SHP77 (cell line): ENCODE data around the gene UBA3.

Experiments used
- DNase-seq, 2 experiments: peaks; one replicate each; lab custom pipeline; 2025; lab: John Stamatoyannopoulos, UW

The UBA3 gene

GRCh38 chr3:69099576-69099975, 19.4 kb upstream of the UBA3 start:
- DNase-seq = no peak

DNA sequence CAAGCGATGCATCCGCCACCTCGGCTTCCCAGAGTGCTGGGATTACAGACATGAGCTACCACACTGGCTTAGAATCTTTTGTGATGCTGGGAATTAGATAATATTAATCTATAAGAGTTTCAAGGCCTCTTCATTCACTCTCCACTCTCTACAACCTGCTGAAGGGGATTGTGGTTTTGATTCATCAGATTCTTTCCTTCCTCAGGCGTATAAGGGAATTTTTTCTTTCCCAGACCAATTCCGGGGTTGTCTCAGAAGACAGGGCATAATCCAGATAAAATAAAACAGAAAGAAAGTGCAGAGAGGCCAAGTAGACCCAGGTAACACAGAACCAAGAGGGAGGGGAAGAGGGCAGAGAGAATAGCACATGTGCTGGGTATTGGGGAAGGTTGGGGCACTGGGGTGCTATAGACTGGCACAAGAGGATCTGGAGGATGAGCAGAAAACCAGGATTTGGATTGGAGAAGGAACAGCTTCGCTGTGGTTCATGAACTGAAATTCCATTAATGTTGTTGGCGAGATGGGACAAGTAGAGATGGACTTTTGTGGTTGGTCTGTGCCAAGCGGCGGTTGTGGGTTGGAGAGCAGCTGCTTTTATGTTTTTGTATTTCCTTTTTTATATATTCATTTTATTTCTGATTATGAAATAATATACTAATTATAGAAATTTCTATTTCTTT, 17.4 kb upstream of the UBA3 start:
- no peak for DNase-seq

GRCh38 chr3:69096299-69096698, 16.1 kb upstream of the UBA3 start:
- DNase-seq = no peak

GRCh38 chr3:69095636-69096035, 15.5 kb upstream of the UBA3 start:
- no peak for DNase-seq

GRCh38 chr3:69094467-69095205, 14.5 kb upstream of the UBA3 start:
- DNase-seq = no peak

DNA sequence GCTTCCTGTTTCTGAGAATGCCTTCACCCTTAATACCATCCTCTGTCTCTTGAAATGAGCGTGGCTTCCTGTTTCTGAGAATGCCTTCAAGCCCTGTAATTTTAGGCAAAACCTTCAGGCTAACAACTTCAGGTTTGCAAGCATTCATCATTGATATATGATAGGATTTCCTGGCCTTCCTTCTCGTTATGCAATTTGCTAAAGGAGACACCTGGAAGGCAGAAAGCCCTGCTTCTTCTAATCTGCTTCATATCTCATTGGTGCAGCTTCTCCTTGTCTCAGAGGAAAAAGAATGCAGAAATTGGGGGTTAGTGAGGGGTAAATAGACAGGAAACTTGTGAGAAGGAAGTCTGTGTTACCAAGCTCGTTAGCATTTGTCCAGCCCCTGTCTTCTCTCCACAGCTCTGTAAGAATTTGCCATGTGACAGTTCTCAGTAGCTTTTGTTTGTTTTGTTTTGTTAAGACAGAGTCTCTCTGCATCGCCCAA, 11.9 kb upstream of the UBA3 start:
- DNase-seq = no peak

- DNase-seq = no peak
These were observed 11.3 kb upstream of the UBA3 start for GRCh38 chr3:69091389-69092029.

GRCh38 chr3:69090021-69090420, 9.9 kb upstream of the UBA3 start:
- no peak for DNase-seq

GRCh38 chr3:69088063-69088462, 7.9 kb upstream of the UBA3 start:
- no peak for DNase-seq

GRCh38 chr3:69087030-69087791, 7.0 kb upstream of the UBA3 start:
- no peak for DNase-seq

GRCh38 chr3:69085833-69086722, 5.9 kb upstream of the UBA3 start:
- DNase-seq = peak; percentile 42 to 74

- peak in 1 of 2 experiments; percentile 5 for DNase-seq
These were observed 5.1 kb upstream of the UBA3 start for GRCh38 chr3:69085168-69085832.

GRCh38 chr3:69084326-69085167, 4.4 kb upstream of the UBA3 start, which contains the start of gene ARL6IP5:
Gene ARL6IP5, plus strand, starts transcription at chr3:69084937. Its CDS starts 111 bp downstream, at chr3:69085048.
- DNase-seq = peak; percentile 79 to 90

DNA sequence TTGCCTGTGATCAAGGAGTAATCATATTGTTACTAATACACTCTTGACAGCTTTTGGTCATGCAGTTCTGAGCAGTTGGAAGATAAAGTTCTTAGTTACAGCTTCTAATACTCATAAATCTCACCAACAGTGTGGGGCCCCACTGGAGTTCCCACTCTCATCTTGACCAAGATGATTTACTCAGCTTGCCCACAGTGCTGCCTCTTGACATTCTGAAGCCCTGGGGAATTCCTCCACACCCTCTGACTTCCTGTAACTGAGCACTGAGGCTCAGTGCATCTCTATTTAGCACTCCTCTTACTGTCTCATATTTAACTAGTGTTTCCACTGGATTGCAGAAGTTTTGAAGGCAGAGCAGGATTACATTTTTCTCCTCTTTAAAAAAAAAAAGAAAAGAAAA, 2.6 kb upstream of the UBA3 start:
- no peak for DNase-seq

GRCh38 chr3:69082361-69082760, 2.2 kb upstream of the UBA3 start:
- DNase-seq = no peak

- no peak for DNase-seq
These were observed 1.6 kb upstream of the UBA3 start for GRCh38 chr3:69081583-69082262.

GRCh38 chr3:69079269-69080159, 651 bp downstream of the UBA3 start:
- DNase-seq = peak in 1 of 2 experiments; percentile 10

DNA sequence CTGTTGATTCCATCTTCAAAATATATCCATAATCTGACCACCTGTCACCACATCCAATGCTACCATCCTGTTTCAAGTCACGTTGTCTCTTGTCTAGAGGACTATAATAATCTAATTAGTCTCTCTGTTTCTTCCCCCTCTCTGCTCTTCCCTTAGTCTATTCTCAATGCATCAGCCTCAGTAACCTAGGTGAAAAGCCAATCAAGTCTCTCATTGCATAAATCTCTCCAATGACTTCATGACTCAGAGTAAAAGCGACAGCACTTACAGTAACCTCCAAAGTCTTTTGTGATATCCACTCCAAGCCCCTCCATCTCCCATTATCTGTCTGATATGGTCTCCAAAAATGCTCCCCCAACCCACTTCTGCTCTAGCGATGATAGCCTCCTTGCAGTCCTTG, 7.2 kb downstream of the UBA3 start:
- no peak for DNase-seq
